Measurements from ENCODE around the gene MAP2.

Gene MAP2

DNA sequence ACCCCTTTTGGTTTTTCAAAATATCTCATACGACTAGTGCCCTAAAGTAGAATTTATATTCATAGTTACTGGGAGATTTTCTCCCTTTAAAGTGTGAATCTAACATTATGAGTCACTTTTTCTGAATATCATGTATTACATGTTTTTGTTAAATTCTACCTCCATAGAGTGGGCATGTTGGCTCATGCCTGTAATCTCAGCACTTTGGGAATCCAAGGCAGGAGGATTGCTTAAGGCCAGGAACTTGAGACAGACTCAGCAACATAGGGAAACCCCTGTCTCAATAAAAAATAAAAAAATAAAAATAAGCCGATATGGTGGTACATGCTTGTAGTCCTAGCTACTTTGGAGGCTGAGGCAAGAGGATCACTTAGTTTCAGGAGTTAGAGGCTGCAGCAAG, 302.5 kb downstream of the MAP2 start:
- DNase-seq, result no peak

GRCh38 chr2:209727077-209727476, 303.2 kb downstream of the MAP2 start:
- no peak for DNase-seq

DNA sequence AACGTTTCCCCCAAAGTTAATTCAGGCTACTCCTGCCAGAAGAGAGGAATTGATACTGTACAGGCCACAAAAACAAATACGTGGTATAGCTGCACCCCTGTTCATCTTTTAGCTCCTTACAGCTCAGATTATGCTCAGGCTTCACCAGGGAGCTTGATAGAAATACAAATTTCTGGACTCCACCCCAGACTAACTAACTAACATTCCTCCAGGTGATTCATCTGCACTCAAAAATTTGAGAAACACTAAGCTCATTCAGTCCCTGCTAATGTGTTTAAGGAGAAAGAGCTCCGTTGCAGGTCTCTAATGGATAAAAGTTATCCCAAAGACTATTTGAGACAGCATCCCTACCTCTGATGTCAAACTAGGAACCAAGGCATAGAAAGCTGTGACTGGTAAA, 311.0 kb downstream of the MAP2 start:
- DNase-seq, result no peak

GRCh38 chr2:209741953-209742352, 318.1 kb downstream of the MAP2 start:
- no peak for DNase-seq

DNA sequence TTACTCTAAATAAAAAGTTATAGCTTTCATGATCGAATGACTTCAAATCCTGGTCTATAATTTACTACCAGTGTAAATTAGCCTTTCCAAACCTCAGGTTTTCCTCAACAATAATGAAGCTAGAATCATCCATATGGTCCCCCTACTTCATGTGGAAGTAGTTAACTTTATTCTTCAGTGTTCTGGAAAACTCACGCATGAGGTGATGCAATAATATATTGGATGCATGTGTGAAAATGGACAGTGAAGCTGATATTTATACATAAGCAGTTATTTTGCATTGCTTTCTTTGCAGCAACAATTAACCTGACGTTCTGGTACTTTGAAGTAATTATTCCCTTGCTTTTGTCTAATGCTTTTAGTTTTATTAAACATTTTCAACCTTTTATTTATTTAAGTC, 329.2 kb downstream of the MAP2 start:
- DNase-seq, result no peak

DNA sequence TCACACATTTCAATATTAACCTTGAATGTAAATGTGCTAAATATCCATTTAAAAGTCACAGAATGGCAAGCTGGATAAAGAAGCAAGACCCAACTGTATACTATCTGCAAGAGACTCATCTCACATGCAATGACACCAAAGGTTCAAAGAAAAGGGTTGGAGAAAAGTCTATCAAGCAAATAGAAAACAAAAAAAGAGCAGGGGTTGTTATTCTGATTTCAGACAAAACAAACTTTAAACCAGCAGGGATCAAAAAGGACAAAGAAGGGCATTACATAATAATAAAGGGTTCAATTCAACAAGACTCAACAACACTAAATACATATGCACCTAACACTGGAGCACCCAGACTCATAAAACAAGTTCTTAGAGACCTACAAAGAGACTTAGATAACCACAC, 333.3 kb downstream of the MAP2 start:
- no peak for DNase-seq

GRCh38 chr2:209761566-209761965, 337.7 kb downstream of the MAP2 start:
- DNase-seq, result no peak

DNA sequence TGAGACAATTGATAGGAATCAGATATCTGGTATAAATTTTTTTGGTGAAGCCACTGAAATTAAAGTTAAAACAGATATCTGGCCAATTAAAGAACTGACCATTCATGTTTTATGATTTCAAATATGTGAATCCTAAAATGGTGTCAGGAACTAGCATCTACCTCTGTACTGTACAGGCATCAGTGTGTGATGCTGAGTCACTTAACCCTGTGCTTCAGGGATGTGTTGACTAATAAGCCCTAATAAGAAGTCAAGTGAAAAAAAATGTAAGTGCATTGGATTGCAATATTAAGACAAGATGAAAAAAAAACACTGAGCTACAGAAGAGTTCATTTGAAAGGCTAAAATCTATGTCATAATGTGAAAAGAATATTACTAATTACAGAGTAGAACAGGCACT, 338.7 kb downstream of the MAP2 start:
- DNase-seq, result no peak

DNA sequence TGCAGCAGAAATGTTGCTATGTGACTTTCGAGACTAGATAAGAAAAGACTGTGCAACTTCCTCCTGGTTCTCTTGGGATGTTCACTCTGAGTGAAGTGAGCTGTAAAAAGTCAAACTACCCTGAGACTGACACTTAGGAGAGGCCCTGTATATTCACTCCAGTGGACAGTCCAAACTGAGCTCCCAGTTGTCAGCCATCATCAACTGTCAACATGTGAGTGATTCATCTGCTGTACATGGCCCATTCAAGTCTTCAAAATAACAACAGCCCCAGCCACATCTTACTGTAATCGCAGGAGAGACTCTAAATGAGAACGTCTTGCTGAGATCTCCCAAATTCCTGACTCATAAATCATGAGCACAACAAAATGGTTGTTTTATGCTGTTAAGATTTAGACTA, 339.3 kb downstream of the MAP2 start:
- DNase-seq, result no peak

DNA sequence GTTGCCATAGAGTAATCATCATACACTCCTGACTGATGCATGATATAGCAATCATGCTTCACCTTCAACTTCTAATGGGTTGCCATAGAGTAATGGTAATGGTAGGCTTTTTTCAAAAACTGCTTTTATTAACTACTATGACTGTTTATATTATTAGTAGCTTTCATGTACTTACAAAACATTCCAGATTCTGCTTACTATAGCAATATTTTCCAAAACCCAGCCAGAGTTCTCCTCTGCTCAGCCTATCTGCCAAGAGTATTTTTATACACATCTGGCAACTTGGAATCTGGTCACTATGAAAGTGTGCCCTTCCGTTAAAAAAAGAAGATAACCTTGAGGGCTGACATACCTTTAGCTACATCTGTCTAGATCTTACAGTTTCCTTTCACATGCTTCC, 342.8 kb downstream of the MAP2 start:
- no peak for DNase-seq

- DNase-seq, result no peak
These were observed 343.5 kb downstream of the MAP2 start for GRCh38 chr2:209767316-209767715.

DNA sequence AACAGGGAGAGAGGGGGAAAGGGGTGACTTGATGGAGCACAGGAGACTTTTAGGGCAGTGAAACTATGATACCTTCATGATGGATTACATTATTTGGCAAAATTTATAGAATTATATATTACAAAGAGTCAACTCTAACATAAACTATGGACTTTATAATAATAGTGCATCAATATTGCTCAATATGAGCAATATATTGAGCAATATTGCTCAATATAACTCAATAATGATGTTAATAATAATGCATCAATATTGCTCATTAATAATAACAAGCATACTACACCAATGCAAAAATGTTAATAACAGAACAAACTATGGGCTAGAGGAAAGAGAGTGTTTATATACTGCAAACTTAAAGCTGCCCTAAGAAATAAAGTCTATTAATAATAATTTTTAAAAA, 344.7 kb downstream of the MAP2 start:
- no peak for DNase-seq

GRCh38 chr2:209771474-209772289, 347.8 kb downstream of the MAP2 start, which contains the start of gene UNC80:
TSS of gene UNC80 (plus strand) at chr2:209771832. CDS start at chr2:209772073, 241 bp downstream.
- peak; percentile 22 to 92 (median 44) for DNase-seq

DNA sequence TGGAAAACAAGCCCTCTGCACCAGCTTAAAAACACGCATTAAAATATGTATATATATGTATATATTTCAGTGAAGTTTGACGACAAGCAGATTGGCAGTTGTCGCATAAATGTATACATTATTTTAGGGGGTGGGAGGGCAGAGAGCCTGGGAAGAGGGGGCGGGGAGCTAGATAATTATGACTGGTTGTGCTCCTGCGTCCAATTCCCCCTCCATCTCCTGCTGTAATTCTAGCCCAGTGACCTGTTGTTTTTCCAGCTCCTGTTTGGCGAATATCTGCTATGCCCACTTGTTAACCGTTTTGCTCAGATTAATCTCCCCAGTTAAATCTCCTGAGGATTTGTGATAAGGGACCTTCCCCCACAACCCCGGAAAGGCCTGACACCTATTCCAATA, 348.4 kb downstream of the MAP2 start:
- DNase-seq, result peak in 2 of 14 donors; percentile 9 to 80

DNA sequence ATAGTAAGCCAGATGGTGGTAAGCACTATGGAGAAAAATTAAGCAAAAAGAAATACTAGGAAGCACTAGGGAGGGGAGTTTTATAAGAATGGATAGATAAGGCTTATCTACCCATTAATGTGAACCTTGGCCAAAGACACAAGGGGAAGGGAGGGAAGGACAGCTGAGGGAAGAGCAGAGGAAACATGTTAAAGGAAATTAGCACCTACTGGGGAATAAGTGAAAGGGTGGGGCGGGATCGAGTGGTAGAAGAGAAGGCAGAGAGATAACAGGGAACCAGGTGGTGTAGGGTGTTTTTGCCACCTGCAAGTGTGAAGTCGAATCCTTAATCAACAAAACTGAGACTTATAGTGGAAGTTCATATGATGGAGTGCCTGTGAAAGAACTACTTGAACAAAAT, 349.5 kb downstream of the MAP2 start:
- DNase-seq, result peak in 1 of 14 donors; percentile 66

Measured in C1 segment of cervical spinal cord (tissue), 14 donors.